NT2/D1 (cell line): ENCODE measurements around the gene COL1A1.

Experiments used
- SUZ12 ChIP-seq: IDR thresholded peaks from 2 replicates; pipeline ENCODE4 v1.6.1; 2011; ENCODE audit not compliant: insufficient read length, insufficient read depth; ENCODE audit errors: extremely low read depth
- YY1 ChIP-seq: IDR thresholded peaks from 2 replicates; pipeline ENCODE4 v1.6.1; 2011; ENCODE audit not compliant: insufficient read length, insufficient read depth
- ZNF274 ChIP-seq: IDR thresholded peaks from 2 replicates; pipeline ENCODE4 v1.6.1; 2011; ENCODE audit warnings: mild to moderate bottlenecking, low read depth, low read length

DNA sequence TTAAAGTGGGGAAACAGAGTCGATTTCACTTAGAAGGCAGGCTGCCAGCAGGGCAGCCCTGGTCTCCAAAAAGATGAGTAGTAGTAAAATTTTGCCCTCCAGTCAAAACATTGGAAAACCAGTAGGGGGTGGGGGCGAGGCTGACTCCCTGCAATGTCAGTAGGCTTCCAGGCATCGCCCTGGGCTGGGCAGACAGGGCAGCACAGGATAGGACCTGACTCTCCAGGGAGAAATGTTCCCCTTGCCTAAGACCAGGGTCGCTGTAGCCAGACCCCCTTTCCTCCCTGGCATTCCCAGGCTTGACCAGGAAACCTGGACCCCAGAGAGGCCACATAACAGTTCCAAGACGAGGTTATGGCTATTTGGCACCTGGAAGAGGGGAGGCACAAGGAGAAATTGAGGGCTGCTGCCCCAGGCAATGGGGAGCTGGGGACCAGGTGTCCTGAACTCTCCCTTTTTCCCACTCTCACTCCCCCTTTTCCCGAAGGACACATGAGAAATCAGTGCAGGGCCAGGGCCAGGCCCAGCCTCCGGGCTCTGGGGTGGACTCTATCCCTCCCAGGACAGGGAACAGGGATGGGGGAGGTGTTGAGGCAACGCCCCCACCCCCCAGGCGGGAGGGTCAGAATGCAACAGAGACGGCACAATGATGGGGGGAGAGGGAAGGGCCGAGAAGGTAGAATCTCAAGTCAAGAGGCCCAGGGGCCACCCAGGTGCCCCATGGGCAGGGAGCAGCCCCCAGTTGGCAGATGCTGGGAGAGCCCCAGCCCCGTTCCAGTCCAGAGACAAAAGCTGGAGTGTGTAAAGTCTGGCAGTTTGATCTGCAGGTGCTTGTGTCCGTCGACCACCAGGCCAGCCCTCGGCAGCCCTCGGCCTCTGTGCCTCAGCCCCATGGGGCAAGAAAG is 67.0 kb downstream of the COL1A1 start:
- TF ChIP-seq ZNF274 (no peak), SUZ12 (no peak), YY1 (no peak)
